Activated naive CD8-positive, alpha-beta T cell treated with anti-CD3 and anti-CD28 coated beads, Interleukin-2, amount 50 U/mL, for 16 hours (primary cell): ENCODE data around the gene KRT86.

ENCODE experiments used
- DNase-seq: peaks from one replicate; pipeline ENCODE4 v3.0.0-alpha.2; 2020; ENCODE audit warnings: low read depth, low spot score

The KRT86 gene

DNA sequence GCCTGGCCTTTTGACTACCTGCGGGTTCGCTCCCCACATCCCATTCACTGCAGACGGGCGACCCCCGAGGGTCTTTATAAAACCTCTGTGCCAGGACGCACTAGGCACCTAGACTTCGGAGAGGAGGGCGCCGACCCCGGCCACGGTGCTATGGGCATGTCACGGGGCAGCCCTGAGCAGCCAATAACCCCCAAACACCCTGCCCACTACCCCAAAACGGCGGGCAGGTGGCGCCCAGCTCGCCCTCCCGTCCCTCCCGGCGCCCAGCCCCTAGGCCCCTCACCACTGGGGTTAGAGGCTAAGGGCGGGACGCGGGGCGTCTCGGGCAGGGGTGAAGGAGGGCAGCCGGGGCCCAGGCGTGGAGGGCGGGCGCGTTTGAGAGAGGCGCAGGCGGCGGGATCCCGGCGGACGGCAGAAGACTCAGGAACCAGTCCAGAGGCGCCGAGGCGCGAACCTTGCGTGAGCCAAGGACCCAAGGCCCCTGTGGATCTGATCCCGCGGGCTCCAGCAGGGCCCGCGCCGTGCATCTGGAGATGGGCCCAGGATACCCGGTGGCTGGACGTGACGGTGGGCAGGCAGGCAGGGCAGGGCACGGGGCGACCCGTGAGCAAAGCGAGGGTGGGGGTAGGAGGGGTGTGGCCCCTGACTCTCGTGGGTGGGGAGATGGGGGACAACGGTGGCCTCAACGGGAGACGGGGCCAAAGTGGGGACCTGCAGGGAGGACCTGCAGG lies 81.8 kb downstream of the KRT86 start:
- DNase-seq = no peak

DNA sequence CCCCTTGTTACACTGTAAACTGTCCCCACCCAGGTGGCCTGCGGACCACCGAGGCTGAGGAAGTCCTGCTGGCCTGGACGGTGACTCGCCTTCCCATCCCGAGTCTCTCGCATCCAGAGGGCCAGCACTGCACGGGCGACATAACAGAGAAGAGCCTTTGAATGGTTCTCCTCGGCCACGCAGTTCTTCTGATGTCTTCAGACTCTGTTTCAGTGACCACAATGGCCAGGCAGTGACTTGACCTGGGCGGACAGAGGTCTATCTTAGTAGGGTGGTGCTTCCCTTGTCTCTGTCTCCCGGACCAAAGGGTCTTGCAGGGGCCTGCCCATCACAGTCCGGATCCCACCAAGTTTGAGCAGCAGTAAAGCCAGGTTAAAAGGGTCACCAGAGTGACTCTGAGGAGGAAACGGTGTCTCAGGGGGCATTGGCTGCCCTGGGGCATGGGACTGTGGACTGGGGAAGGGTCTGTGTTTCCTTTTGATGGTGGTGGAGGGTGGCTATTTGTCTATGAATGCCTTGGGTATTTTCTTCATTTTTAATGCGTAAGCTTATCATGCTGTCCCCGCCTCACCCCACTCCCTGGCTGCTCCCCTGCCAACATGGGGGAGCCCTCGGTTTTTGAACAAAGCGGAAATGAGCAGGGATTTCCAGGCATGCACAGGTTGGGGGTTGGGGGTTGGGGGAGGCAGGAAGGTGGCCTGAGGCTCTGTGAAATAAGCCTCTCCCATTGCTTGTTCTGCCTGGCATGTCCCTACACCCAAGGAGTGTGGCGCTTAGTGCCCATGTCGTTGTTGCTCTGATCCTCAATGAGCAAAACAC lies 82.5 kb downstream of the KRT86 start:
- no peak for DNase-seq
